GM23338 (cell line): ENCODE results near the gene IL20RB. TPM values are rescaled to one million over a fixed set of nuclear protein-coding genes. Genes with fewer than 3 reads are reported as not detected.

Experiments used
- ATAC-seq: fragments of 200-7000 bp; cut with Tn5 transposase; 3 replicates; pipeline ENCODE4 v1.9.1; 2020
- DNase-seq: peaks from one replicate; pipeline ENCODE4 v3.0.0-alpha.2; 2015; ENCODE audit warnings: low spot score
- H2AFZ ChIP-seq: fragments of 200-600 bp; sonication (generic); 2 replicates; pipeline ENCODE4 v1.8.0; 2016; ENCODE audit warnings: antibody characterized with exemption, mild to moderate bottlenecking, moderate library complexity
- H3F3A ChIP-seq: fragments of 200-600 bp; sonication (generic); replicated peaks from 2 replicates; pipeline ENCODE4 v1.8.0; 2017; ENCODE audit warnings: antibody characterized with exemption, mixed run types, low read depth
- H3K27ac ChIP-seq: fragments of 200-600 bp; sonication (generic); 2 replicates; pipeline ENCODE4 v1.6.1; 2016; ENCODE audit warnings: low read depth
- H3K27me3 ChIP-seq: fragments of 200-600 bp; sonication (generic); 2 replicates; pipeline ENCODE4 v1.8.0; 2016; ENCODE audit warnings: mild to moderate bottlenecking, mixed run types, moderate library complexity; ENCODE audit not compliant: insufficient read depth
- H3K36me3 ChIP-seq: fragments of 200-600 bp; sonication (generic); 2 replicates; pipeline ENCODE4 v1.8.0; 2016; ENCODE audit warnings: mild to moderate bottlenecking; ENCODE audit not compliant: insufficient read depth
- H3K4me1 ChIP-seq: fragments of 200-600 bp; sonication (generic); 2 replicates; pipeline ENCODE4 v1.8.0; 2016; ENCODE audit warnings: mild to moderate bottlenecking, moderate library complexity; ENCODE audit not compliant: insufficient read depth
- H3K4me2 ChIP-seq: fragments of 200-600 bp; sonication (generic); 2 replicates; pipeline ENCODE4 v1.7.1; 2017; ENCODE audit warnings: mixed run types
- H3K4me3 ChIP-seq: fragments of 200-600 bp; sonication (generic); 2 replicates; pipeline ENCODE4 v1.6.1; 2016; ENCODE audit warnings: mixed run types
- H3K79me2 ChIP-seq: fragments of 200-600 bp; sonication (generic); replicated peaks from 2 replicates; pipeline ENCODE4 v1.8.0; 2017; ENCODE audit warnings: mild to moderate bottlenecking; ENCODE audit not compliant: insufficient read depth
- H3K9me2 ChIP-seq: fragments of 200-600 bp; sonication (generic); 2 replicates; pipeline ENCODE4 v1.8.0; 2017; ENCODE audit not compliant: insufficient read depth
- H4K20me1 ChIP-seq: fragments of 200-600 bp; sonication (generic); replicated peaks from 2 replicates; pipeline ENCODE4 v1.8.0; 2017; ENCODE audit warnings: mild to moderate bottlenecking; ENCODE audit not compliant: insufficient read depth
- H3K27ac Mint-ChIP-seq: 2 replicates; pipeline ENCODE4 v1.8.0; 2020; ENCODE audit warnings: inconsistent platforms, mild to moderate bottlenecking, moderate library complexity, mixed read lengths
- H3K27me3 Mint-ChIP-seq: 3 replicates; pipeline ENCODE4 v1.8.0; 2022; ENCODE audit warnings: low read depth, mild to moderate bottlenecking, moderate library complexity, mixed read lengths, inconsistent platforms; ENCODE audit not compliant: insufficient read depth, poor library complexity
- H3K36me3 Mint-ChIP-seq: 3 replicates; pipeline ENCODE4 v1.8.0; 2021; ENCODE audit warnings: low read depth, mild to moderate bottlenecking, inconsistent platforms, moderate library complexity, mixed read lengths
- H3K4me1 Mint-ChIP-seq: 3 replicates; pipeline ENCODE4 v1.8.0; 2020; ENCODE audit warnings: mild to moderate bottlenecking, inconsistent platforms, mixed read lengths
- H3K4me3 Mint-ChIP-seq: 3 replicates; pipeline ENCODE4 v1.8.0; 2021; ENCODE audit warnings: moderate library complexity, mild to moderate bottlenecking, inconsistent platforms, mixed read lengths
- H3K9me3 Mint-ChIP-seq: 3 replicates; pipeline ENCODE4 v1.8.0; 2020; ENCODE audit warnings: moderate library complexity, mild to moderate bottlenecking, inconsistent platforms, mixed read lengths
- CREB1 ChIP-seq: fragments of 250-450 bp; sonication (Bioruptor Pico); IDR thresholded peaks from 2 replicates; pipeline ENCODE4 v1.5.0; 2020; ENCODE audit warnings: low read depth, mild to moderate bottlenecking, moderate library complexity
- EZH2 ChIP-seq: fragments of 200-600 bp; sonication (generic); IDR thresholded peaks from one replicate; pipeline ENCODE4 v1.8.0; 2017; ENCODE audit warnings: antibody characterized with exemption, mild to moderate bottlenecking, low read depth; ENCODE audit not compliant: unreplicated experiment
- NANOG ChIP-seq: IDR thresholded peaks from 2 replicates; pipeline ENCODE4 v1.6.1; 2016; ENCODE audit warnings: antibody characterized with exemption, borderline replicate concordance
- REST ChIP-seq: IDR thresholded peaks from one replicate; pipeline ENCODE4 v1.6.1; 2018; ENCODE audit warnings: antibody characterized with exemption; ENCODE audit not compliant: unreplicated experiment
- STAT1 ChIP-seq: IDR thresholded peaks from one replicate; pipeline ENCODE4 v1.6.1; 2016; ENCODE audit warnings: antibody characterized with exemption; ENCODE audit not compliant: unreplicated experiment
- ZNF331 ChIP-seq: fragments of 250-450 bp; sonication (Bioruptor Pico); IDR thresholded peaks from 2 replicates; pipeline ENCODE4 v1.5.0; 2020; ENCODE audit warnings: low read depth, mild to moderate bottlenecking, moderate library complexity
- polyA plus RNA-seq: library from polyadenylated mRNA; unstranded; fragments of >200 nt; fragmentation: Nextera tagmentation; extraction: Ambion mirVana; gene quantifications from 2 replicates; pipeline ENCODE4 v1.2.1, GENCODE V29; 2016
- total RNA-seq: library from RNA; depleted of rRNA; stranded (reverse); fragments of >200 nt; shearing (Covaris generic); gene quantifications from 2 replicates; pipeline ENCODE4 v1.2.3, GENCODE V29; 2014
- TF ChIP-seq, protein P1 (sequence below): fragments of 250-450 bp; sonication (Bioruptor Pico); IDR thresholded peaks from 2 replicates; pipeline ENCODE4 v1.5.0; 2020; ENCODE audit warnings: mild to moderate bottlenecking, moderate library complexity
- TF ChIP-seq, protein P2 (sequence below): IDR thresholded peaks from 2 replicates; pipeline ENCODE4 v1.6.1; 2016; ENCODE audit warnings: antibody characterized with exemption

IL20RB gene
- total and polyA plus RNA-seq, 2 experiments from 2014 or later, result 1.7 to 4.6 TPM

DNA sequence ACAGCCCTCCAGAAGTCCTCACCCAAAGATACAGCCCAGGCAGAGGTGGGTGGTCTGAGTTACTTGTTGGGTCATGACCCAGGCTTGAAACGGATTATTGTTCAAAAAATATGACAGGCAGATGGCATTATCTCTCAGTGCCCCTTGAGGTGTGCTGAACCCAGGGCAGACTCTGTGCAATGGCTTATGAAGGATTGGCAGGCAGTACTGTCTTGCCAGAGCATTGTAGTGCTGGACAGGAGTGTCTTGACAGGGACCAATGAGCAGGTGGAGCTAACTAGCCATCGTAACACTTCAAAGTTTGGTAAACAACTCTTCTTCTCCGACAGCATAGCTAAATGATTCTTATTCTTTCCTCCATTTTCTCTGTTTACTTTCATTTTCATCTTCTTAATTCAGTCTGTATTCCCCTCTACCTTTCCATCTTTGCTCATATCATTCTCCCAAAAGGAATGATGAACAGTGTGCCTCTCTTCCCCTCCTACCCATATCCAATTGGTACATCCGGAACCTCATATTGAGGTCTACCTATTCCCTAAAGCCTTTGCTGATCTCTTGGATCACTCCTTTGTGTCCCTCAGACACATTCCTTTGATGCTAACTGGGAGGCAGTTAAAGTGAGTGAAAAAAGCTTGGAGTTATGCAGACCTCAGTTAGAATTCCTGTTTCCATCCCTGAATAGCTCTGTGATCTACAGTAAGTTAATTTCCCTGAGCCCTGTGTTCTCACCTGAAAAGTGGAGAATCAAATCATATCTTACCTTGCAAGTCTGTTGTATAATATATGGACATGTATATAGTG lies 2.6 kb upstream of the IL20RB start:
- no peaks in the 10 kb centered on the region for H3K27me3 ChIP-seq
- no peak overlapping the region for H2AFZ ChIP-seq
- no peaks in the 10 kb centered on the region for H4K20me1 ChIP-seq
- no peak for TF ChIP-seq STAT1
- TF ChIP-seq ZNF331, result no peak
- Mint-ChIP-seq H3K4me3 (no peak overlapping the region), H3K27ac (no peak overlapping the region), H3K9me3 (no peaks in the 10 kb centered on the region), H3K4me1 (peaks cover 25% of the 10 kb centered on the region), H3K27me3 (peaks cover 4% of the 10 kb centered on the region), H3K36me3 (no peaks in the 10 kb centered on the region)
- H3F3A ChIP-seq, result no peaks in the 10 kb centered on the region
- DNase-seq (peak; percentile 36), ATAC-seq (peak; percentile 40; the same call in 1 of the 3 replicates)
- H3K4me2 ChIP-seq, result no peak overlapping the region
- no peaks in the 10 kb centered on the region for H3K79me2 ChIP-seq
- no peaks in the 10 kb centered on the region for H3K9me2 ChIP-seq
- H3K36me3 ChIP-seq, result no peaks in the 10 kb centered on the region
- no peak overlapping the region for H3K27ac ChIP-seq
- H3K4me1 ChIP-seq, result no peaks in the 10 kb centered on the region
- H3K4me3 ChIP-seq, result no peak overlapping the region

DNA sequence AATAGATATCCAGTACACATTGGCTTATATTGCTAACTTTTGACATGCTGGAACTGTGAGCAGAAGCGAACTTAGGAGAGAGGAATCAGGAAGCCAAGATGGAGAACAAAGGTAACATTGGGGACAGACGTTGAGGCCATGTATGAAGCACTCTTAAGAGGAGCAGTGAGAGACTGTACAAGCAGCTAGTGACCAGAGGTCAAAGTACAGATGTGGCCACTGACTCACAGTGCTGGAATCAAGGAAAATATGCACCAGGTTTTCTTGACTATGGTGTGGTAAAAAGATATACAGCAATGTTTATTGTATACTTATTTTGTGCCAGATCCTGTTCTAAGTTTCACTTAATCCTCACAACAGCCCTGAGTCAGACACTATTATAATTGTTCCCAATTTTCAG lies 2.0 kb upstream of the IL20RB start:
- Histone ChIP-seq H3K4me2 (no peak overlapping the region), H3F3A (no peaks in the 10 kb centered on the region), H2AFZ (no peak overlapping the region), H3K4me1 (0 out of 2 replicates have a peak, but pooled peaks cover 5% of the 10 kb centered on the region), H3K27me3 (no peaks in the 10 kb centered on the region), H3K4me3 (no peak overlapping the region), H4K20me1 (no peaks in the 10 kb centered on the region), H3K79me2 (no peaks in the 10 kb centered on the region), H3K27ac (no peak overlapping the region), H3K9me2 (no peaks in the 10 kb centered on the region), H3K36me3 (no peaks in the 10 kb centered on the region)
- H3K36me3 Mint-ChIP-seq, result no peaks in the 10 kb centered on the region
- DNase-seq (no peak), ATAC-seq (no peak)
- H3K4me3 Mint-ChIP-seq, result no peak overlapping the region
- H3K27ac Mint-ChIP-seq, result no peak overlapping the region
- TF ChIP-seq, protein P1, sequence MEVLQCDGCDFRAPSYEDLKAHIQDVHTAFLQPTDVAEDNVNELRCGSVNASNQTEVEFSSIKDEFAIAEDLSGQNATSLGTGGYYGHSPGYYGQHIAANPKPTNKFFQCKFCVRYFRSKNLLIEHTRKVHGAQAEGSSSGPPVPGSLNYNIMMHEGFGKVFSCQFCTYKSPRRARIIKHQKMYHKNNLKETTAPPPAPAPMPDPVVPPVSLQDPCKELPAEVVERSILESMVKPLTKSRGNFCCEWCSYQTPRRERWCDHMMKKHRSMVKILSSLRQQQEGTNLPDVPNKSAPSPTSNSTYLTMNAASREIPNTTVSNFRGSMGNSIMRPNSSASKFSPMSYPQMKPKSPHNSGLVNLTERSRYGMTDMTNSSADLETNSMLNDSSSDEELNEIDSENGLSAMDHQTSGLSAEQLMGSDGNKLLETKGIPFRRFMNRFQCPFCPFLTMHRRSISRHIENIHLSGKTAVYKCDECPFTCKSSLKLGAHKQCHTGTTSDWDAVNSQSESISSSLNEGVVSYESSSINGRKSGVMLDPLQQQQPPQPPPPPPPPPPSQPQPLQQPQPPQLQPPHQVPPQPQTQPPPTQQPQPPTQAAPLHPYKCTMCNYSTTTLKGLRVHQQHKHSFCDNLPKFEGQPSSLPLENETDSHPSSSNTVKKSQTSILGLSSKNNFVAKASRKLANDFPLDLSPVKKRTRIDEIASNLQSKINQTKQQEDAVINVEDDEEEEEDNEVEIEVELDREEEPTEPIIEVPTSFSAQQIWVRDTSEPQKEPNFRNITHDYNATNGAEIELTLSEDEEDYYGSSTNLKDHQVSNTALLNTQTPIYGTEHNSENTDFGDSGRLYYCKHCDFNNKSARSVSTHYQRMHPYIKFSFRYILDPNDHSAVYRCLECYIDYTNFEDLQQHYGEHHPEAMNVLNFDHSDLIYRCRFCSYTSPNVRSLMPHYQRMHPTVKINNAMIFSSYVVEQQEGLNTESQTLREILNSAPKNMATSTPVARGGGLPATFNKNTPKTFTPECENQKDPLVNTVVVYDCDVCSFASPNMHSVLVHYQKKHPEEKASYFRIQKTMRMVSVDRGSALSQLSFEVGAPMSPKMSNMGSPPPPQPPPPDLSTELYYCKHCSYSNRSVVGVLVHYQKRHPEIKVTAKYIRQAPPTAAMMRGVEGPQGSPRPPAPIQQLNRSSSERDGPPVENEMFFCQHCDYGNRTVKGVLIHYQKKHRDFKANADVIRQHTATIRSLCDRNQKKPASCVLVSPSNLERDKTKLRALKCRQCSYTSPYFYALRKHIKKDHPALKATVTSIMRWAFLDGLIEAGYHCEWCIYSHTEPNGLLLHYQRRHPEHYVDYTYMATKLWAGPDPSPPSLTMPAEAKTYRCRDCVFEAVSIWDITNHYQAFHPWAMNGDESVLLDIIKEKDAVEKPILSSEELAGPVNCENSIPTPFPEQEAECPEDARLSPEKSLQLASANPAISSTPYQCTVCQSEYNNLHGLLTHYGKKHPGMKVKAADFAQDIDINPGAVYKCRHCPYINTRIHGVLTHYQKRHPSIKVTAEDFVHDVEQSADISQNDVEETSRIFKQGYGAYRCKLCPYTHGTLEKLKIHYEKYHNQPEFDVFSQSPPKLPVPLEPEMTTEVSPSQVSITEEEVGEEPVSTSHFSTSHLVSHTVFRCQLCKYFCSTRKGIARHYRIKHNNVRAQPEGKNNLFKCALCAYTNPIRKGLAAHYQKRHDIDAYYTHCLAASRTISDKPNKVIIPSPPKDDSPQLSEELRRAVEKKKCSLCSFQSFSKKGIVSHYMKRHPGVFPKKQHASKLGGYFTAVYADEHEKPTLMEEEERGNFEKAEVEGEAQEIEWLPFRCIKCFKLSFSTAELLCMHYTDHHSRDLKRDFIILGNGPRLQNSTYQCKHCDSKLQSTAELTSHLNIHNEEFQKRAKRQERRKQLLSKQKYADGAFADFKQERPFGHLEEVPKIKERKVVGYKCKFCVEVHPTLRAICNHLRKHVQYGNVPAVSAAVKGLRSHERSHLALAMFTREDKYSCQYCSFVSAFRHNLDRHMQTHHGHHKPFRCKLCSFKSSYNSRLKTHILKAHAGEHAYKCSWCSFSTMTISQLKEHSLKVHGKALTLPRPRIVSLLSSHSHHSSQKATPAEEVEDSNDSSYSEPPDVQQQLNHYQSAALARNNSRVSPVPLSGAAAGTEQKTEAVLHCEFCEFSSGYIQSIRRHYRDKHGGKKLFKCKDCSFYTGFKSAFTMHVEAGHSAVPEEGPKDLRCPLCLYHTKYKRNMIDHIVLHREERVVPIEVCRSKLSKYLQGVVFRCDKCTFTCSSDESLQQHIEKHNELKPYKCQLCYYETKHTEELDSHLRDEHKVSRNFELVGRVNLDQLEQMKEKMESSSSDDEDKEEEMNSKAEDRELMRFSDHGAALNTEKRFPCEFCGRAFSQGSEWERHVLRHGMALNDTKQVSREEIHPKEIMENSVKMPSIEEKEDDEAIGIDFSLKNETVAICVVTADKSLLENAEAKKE (CRISPR knock-in tag), result no peak
- TF ChIP-seq, protein P2, sequence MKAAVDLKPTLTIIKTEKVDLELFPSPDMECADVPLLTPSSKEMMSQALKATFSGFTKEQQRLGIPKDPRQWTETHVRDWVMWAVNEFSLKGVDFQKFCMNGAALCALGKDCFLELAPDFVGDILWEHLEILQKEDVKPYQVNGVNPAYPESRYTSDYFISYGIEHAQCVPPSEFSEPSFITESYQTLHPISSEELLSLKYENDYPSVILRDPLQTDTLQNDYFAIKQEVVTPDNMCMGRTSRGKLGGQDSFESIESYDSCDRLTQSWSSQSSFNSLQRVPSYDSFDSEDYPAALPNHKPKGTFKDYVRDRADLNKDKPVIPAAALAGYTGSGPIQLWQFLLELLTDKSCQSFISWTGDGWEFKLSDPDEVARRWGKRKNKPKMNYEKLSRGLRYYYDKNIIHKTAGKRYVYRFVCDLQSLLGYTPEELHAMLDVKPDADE, result no peak
- TF ChIP-seq STAT1 (no peak), NANOG (no peak), EZH2 (no peak), CREB1 (CRISPR knock-in tag) (no peak), ZNF331 (no peak), REST (no peak)
- peaks cover 4% of the 10 kb centered on the region for H3K27me3 Mint-ChIP-seq
- H3K9me3 Mint-ChIP-seq, result no peaks in the 10 kb centered on the region
- H3K4me1 Mint-ChIP-seq, result peaks cover 29% of the 10 kb centered on the region
